GM19467 (cell line): ENCODE measurements around the gene SP140L.
"Not testable (repeated sequence)": the region's sequence is repeated elsewhere in the genome, so short reads cannot be mapped to it uniquely, and the experiment has no call there.

Source experiments
- ATAC-seq: cut with Tn5 transposase; IDR thresholded peaks from one replicate; pipeline ENCODE4 v1.9.1; 2021; ENCODE audit warnings: mild to moderate bottlenecking, moderate library complexity; ENCODE audit not compliant: unreplicated experiment

Gene SP140L

GRCh38 chr2:230417436-230417835 lies 90.4 kb downstream of the SP140L start:
- no peak for ATAC-seq

GRCh38 chr2:230418341-230419016 lies 91.5 kb downstream of the SP140L start:
- ATAC-seq = no peak

- no peak for ATAC-seq
These were observed 92.2 kb downstream of the SP140L start for GRCh38 chr2:230419181-230419580.

- ATAC-seq = no peak
These were observed 95.2 kb downstream of the SP140L start for GRCh38 chr2:230422149-230422548.

GRCh38 chr2:230423851-230424458 lies 97.0 kb downstream of the SP140L start:
- no peak for ATAC-seq

GRCh38 chr2:230425377-230425776 lies 98.4 kb downstream of the SP140L start:
- no peak for ATAC-seq

- no peak for ATAC-seq
These were observed 102.5 kb downstream of the SP140L start for GRCh38 chr2:230429513-230429912.

- no peak for ATAC-seq
These were observed 104.2 kb downstream of the SP140L start for GRCh38 chr2:230430957-230431910.

- no peak for ATAC-seq
These were observed 107.8 kb downstream of the SP140L start for GRCh38 chr2:230434677-230435324.

GRCh38 chr2:230435431-230435830 lies 108.4 kb downstream of the SP140L start:
- no peak for ATAC-seq

GRCh38 chr2:230439121-230439520 lies 112.1 kb downstream of the SP140L start:
- not testable (repeated sequence) for ATAC-seq

GRCh38 chr2:230439590-230439989 lies 112.6 kb downstream of the SP140L start:
- ATAC-seq = no peak

GRCh38 chr2:230441227-230441897 lies 114.4 kb downstream of the SP140L start:
- peak; percentile 72 for ATAC-seq

- no peak for ATAC-seq
These were observed 116.5 kb downstream of the SP140L start for GRCh38 chr2:230443541-230443940.

GRCh38 chr2:230444832-230445231 lies 117.8 kb downstream of the SP140L start:
- ATAC-seq = no peak

GRCh38 chr2:230447036-230447435 lies 120.0 kb downstream of the SP140L start:
- ATAC-seq = no peak

- ATAC-seq = peak; percentile 76
These were observed 120.8 kb downstream of the SP140L start for GRCh38 chr2:230447455-230448451.

- no peak for ATAC-seq
These were observed 123.0 kb downstream of the SP140L start for GRCh38 chr2:230449901-230450467.

- ATAC-seq = no peak
These were observed 126.0 kb downstream of the SP140L start for GRCh38 chr2:230453006-230453405.
